Cardiac fibroblast (primary cell): ENCODE measurements around the gene NDUFA13.

Experiments
- DNase-seq, 2 donors: peaks; one replicate each; pipeline versions ENCODE4 v3.0.0 to v3.0.0-alpha.2; 2010; ENCODE audit warnings: low read depth in 2 of 2
- H3K4me3 ChIP-seq, 2 donors: replicated peaks in 1 of 2; 1 replicate in 1 of 2; 2 replicates in 1 of 2; pipeline ENCODE4 v1.5.1; 2011; ENCODE audit warnings: low read depth in 2 of 2, low read length in 2 of 2, mild to moderate bottlenecking in 2 of 2, moderate library complexity in 1 of 2
- CTCF ChIP-seq: IDR thresholded peaks from one replicate; pipeline ENCODE4 v1.5.1; 2011; ENCODE audit warnings: low read depth, mild to moderate bottlenecking, low read length, inconsistent platforms

NDUFA13 gene

GRCh38 chr19:19544257-19544953 lies 28.4 kb downstream of the NDUFA13 start:
- no peak overlapping the region for H3K4me3 ChIP-seq
- TF ChIP-seq CTCF, result no peak
- no peak for DNase-seq

- no peak overlapping the region for H3K4me3 ChIP-seq
- no peak for TF ChIP-seq CTCF
- no peak for DNase-seq
These were observed 29.0 kb downstream of the NDUFA13 start for GRCh38 chr19:19544954-19545591.

- no peak for TF ChIP-seq CTCF
- no peak for DNase-seq
- no peak overlapping the region for H3K4me3 ChIP-seq
These were observed 29.7 kb downstream of the NDUFA13 start for GRCh38 chr19:19545707-19546106.

GRCh38 chr19:19546751-19547162 lies 30.7 kb downstream of the NDUFA13 start:
- TF ChIP-seq CTCF, result no peak
- no peak overlapping the region for H3K4me3 ChIP-seq
- DNase-seq, result no peak

GRCh38 chr19:19547674-19548336 lies 31.8 kb downstream of the NDUFA13 start:
- no peak overlapping the region for H3K4me3 ChIP-seq
- DNase-seq, result no peak
- no peak for TF ChIP-seq CTCF

- no peak for TF ChIP-seq CTCF
- H3K4me3 ChIP-seq, result no peak overlapping the region
- DNase-seq, result peak in 1 of 2 donors; percentile 35
These were observed 33.1 kb downstream of the NDUFA13 start for GRCh38 chr19:19548915-19549759.
